WERI-Rb-1 (cell line): Measurements from ENCODE around the gene SLC24A3.

ENCODE experiments used
- DNase-seq: peaks from one replicate; pipeline ENCODE4 v3.0.0-alpha.2; 2020
- H3K27ac ChIP-seq: fragments of 250-450 bp; sonication (Bioruptor Pico); 2 replicates; pipeline ENCODE4 v1.5.1; 2020; ENCODE audit warnings: mild to moderate bottlenecking, moderate library complexity
- H3K27me3 ChIP-seq: fragments of 250-450 bp; sonication (Bioruptor Pico); 2 replicates; pipeline ENCODE4 v1.5.1; 2021; ENCODE audit warnings: mild to moderate bottlenecking, low read depth, moderate library complexity; ENCODE audit not compliant: insufficient read depth, severe bottlenecking
- H3K36me3 ChIP-seq: fragments of 250-450 bp; sonication (Bioruptor Pico); 2 replicates; pipeline ENCODE4 v1.5.1; 2020; ENCODE audit warnings: mild to moderate bottlenecking, moderate library complexity
- H3K4me3 ChIP-seq: 2 replicates; pipeline ENCODE4 v1.5.1; 2011; ENCODE audit warnings: low read depth, mild to moderate bottlenecking, control low read depth, low read length
- H3K9me3 ChIP-seq: fragments of 250-450 bp; sonication (Bioruptor Pico); 2 replicates; pipeline ENCODE4 v1.5.1; 2021; ENCODE audit warnings: mild to moderate bottlenecking, moderate library complexity; ENCODE audit not compliant: severe bottlenecking
- TF ChIP-seq, protein P1 (sequence below): IDR thresholded peaks from 2 replicates; pipeline ENCODE4 v1.5.1; 2011; ENCODE audit warnings: low read depth, mild to moderate bottlenecking, control low read depth, inconsistent platforms, low read length

The SLC24A3 gene

GRCh38 chr20:19397226-19397625, 184.8 kb downstream of the SLC24A3 start:
- TF ChIP-seq, protein P1, sequence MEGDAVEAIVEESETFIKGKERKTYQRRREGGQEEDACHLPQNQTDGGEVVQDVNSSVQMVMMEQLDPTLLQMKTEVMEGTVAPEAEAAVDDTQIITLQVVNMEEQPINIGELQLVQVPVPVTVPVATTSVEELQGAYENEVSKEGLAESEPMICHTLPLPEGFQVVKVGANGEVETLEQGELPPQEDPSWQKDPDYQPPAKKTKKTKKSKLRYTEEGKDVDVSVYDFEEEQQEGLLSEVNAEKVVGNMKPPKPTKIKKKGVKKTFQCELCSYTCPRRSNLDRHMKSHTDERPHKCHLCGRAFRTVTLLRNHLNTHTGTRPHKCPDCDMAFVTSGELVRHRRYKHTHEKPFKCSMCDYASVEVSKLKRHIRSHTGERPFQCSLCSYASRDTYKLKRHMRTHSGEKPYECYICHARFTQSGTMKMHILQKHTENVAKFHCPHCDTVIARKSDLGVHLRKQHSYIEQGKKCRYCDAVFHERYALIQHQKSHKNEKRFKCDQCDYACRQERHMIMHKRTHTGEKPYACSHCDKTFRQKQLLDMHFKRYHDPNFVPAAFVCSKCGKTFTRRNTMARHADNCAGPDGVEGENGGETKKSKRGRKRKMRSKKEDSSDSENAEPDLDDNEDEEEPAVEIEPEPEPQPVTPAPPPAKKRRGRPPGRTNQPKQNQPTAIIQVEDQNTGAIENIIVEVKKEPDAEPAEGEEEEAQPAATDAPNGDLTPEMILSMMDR: no peak
- no peak overlapping the region for H3K27ac ChIP-seq
- peaks cover 3% of the 10 kb centered on the region for H3K9me3 ChIP-seq

GRCh38 chr20:19397666-19398065, 185.2 kb downstream of the SLC24A3 start:
- Histone ChIP-seq H3K9me3 (peaks cover 3% of the 10 kb centered on the region), H3K4me3 (no peak overlapping the region), H3K27me3 (peaks cover 17% of the 10 kb centered on the region), H3K36me3 (no peaks in the 10 kb centered on the region), H3K27ac (no peak overlapping the region)
- DNase-seq: no peak
- TF ChIP-seq, protein P1: no peak

More at GRCh38 chr20:19397226-19397625, 184.8 kb downstream of the SLC24A3 start:
- DNase-seq: no peak
- Histone ChIP-seq H3K4me3 (no peak overlapping the region), H3K36me3 (no peaks in the 10 kb centered on the region), H3K27me3 (peaks cover 17% of the 10 kb centered on the region)

- Histone ChIP-seq H3K27me3 (peaks cover 42% of the 10 kb centered on the region), H3K27ac (no peak overlapping the region), H3K9me3 (peaks cover 3% of the 10 kb centered on the region), H3K36me3 (no peaks in the 10 kb centered on the region), H3K4me3 (no peak overlapping the region)
- DNase-seq: no peak
- TF ChIP-seq, protein P1: no peak
Observed at GRCh38 chr20:19401096-19401495, 188.7 kb downstream of the SLC24A3 start.

GRCh38 chr20:19403549-19403948, 191.1 kb downstream of the SLC24A3 start:
- TF ChIP-seq, protein P1: no peak
- Histone ChIP-seq H3K4me3 (no peak overlapping the region), H3K27ac (no peak overlapping the region), H3K36me3 (no peaks in the 10 kb centered on the region), H3K9me3 (peaks cover 3% of the 10 kb centered on the region), H3K27me3 (peaks cover 61% of the 10 kb centered on the region)
- DNase-seq: no peak

DNA sequence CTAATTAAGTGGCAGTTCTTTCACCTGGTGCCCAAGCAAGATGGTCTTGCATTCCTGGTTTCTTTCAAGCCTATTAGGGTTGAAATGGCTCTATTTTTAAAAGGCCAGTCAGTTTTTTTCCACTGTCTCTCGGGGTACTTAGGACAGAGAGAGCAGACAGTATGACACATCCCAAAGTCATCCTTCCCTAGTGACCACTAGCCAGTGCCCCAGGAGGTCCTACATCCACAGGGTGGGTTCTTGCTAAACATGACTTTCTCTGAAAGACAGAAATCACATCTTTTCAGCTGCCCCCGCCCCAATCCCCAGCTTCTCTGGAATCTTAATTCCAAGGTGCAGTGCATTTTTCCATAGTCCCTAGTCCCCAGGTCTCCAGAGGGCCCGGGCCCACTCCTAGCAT, 192.4 kb downstream of the SLC24A3 start:
- H3K4me3 ChIP-seq: no peak overlapping the region
- TF ChIP-seq, protein P1: no peak
- no peak overlapping the region for H3K27ac ChIP-seq
- H3K9me3 ChIP-seq: no peaks in the 10 kb centered on the region
- DNase-seq: no peak
- H3K27me3 ChIP-seq: peaks cover 65% of the 10 kb centered on the region
- no peaks in the 10 kb centered on the region for H3K36me3 ChIP-seq

DNA sequence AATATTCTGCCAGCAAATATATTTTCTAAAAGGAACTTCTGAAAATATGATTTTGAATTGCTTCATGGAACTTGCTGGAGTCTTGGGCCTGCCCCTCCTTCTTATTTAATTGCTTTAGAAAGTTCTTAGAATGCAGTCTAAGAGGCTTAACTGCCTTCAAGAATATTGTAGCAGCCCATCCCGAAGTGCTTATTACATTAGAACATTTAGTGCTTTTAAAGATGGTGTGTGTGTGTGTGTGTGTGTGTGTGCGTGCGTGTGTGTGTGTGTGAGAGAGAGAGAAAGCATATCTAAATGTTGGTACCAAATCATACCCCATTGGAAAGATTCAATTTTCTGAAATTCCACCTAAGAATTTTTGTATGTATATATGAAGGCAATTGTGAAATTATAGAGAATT, 193.5 kb downstream of the SLC24A3 start:
- Histone ChIP-seq H3K9me3 (no peaks in the 10 kb centered on the region), H3K4me3 (no peak overlapping the region), H3K36me3 (no peaks in the 10 kb centered on the region), H3K27me3 (peaks cover 73% of the 10 kb centered on the region), H3K27ac (no peak overlapping the region)
- TF ChIP-seq, protein P1: no peak
- no peak for DNase-seq
